Measurements from ENCODE around the gene SIRT4. TPM values are rescaled to one million over a fixed set of nuclear protein-coding genes. Genes with fewer than 3 reads are reported as not detected.
A peak's percentile ranks its signal among the peaks of the same experiment; 100 is the strongest.

Gene SIRT4
- total and polyA plus RNA-seq, 2 of the 13 experiments (the other 11 are each of a cell fraction or from before 2014, with no cell fraction given): 3.4 to 5.8 TPM

DNA sequence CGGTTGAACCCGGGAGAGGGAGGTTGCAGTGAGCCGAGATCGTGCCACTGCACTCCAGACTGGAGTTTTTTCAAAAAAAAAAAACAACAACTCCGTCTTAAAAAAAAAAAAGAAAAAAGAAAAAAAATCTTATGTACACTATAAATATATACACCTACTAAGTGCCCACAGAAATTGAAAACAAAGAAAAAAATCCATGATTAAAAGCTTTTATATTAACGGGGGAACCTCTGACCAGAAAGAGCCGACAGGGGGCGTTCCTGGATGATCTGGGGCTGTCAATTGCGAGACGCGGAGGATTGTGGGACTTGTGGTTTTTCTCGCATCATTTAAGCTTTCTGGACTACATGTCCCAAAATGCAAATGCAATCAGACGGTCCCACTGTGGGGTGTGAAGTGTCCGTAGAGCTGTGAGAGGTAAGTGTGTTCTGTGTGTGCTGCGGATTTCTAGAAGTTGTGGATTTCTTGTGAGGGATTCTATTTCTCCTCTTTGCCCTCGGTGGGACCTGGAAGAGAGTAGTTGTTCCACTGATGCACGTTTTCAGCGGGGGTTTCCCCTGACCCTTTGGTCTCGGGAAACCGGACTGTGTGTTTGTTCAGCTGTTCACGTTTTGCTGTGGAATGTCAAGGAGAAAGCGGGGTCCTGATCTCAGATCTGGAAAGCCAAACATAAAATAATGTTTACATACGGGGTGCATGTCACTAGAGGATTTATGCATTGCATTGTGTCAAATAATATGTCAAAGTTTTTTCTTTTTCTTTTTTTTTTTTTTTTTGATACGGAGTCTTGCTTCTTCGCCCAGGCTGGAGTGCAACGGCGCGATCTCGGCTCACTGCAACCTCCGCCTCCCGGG lies at the start of gene SIRT4 (continued):
- TF ChIP-seq PAXIP1 (CRISPR knock-in tag; conservative IDR thresholded peaks at IDR 0.05): peak; percentile 71
- 0 out of 2 replicates have a peak, but pooled peaks have one; percentile 10 for TF ChIP-seq RCOR2 (CRISPR knock-in tag; IDR thresholded peaks at IDR 0.05)
- TF ChIP-seq YEATS4 (CRISPR knock-in tag; IDR thresholded peaks at IDR 0.05; ENCODE audit: borderline replicate concordance): peak; percentile 41
- TF ChIP-seq ZMYM2 (CRISPR knock-in tag; IDR thresholded peaks at IDR 0.05): no peak
- no peak for TF ChIP-seq CBX1 (IDR thresholded peaks at IDR 0.05; ENCODE audit: low read depth)
- peak; percentile 82 for TF ChIP-seq CTCF (CRISPR knock-in tag; IDR thresholded peaks at IDR 0.05)
- TF ChIP-seq ELF1 (CRISPR knock-in tag; IDR thresholded peaks at IDR 0.05): peak; percentile 43
- peak; percentile 39; the same call in 1 of the 2 replicates for TF ChIP-seq ZNF775 (CRISPR knock-in tag; IDR thresholded peaks at IDR 0.05; ENCODE audit: borderline replicate concordance)
- peak; percentile 92 for TF ChIP-seq BHLHE40 (IDR thresholded peaks at IDR 0.05; ENCODE audit: low read length)
- TF ChIP-seq, protein P1, sequence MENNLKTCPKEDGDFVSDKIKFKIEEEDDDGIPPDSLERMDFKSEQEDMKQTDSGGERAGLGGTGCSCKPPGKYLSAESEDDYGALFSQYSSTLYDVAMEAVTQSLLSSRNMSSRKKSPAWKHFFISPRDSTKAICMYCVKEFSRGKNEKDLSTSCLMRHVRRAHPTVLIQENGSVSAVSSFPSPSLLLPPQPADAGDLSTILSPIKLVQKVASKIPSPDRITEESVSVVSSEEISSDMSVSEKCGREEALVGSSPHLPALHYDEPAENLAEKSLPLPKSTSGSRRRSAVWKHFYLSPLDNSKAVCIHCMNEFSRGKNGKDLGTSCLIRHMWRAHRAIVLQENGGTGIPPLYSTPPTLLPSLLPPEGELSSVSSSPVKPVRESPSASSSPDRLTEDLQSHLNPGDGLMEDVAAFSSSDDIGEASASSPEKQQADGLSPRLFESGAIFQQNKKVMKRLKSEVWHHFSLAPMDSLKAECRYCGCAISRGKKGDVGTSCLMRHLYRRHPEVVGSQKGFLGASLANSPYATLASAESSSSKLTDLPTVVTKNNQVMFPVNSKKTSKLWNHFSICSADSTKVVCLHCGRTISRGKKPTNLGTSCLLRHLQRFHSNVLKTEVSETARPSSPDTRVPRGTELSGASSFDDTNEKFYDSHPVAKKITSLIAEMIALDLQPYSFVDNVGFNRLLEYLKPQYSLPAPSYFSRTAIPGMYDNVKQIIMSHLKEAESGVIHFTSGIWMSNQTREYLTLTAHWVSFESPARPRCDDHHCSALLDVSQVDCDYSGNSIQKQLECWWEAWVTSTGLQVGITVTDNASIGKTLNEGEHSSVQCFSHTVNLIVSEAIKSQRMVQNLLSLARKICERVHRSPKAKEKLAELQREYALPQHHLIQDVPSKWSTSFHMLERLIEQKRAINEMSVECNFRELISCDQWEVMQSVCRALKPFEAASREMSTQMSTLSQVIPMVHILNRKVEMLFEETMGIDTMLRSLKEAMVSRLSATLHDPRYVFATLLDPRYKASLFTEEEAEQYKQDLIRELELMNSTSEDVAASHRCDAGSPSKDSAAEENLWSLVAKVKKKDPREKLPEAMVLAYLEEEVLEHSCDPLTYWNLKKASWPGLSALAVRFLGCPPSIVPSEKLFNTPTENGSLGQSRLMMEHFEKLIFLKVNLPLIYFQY (CRISPR knock-in tag; IDR thresholded peaks at IDR 0.05; ENCODE audit: borderline replicate concordance): no peak
- TF ChIP-seq ZNF382 (CRISPR knock-in tag; IDR thresholded peaks at IDR 0.05; ENCODE audit: borderline replicate concordance): no peak
- no peak for TF ChIP-seq ZNF225 (CRISPR knock-in tag; IDR thresholded peaks at IDR 0.05)
- no peak; the same call in 1 of the 2 replicates for TF ChIP-seq MAZ (IDR thresholded peaks at IDR 0.05; ENCODE audit: borderline replicate concordance, low read depth, low read length)
- TF ChIP-seq MAZ (CRISPR knock-in tag; IDR thresholded peaks at IDR 0.05; ENCODE audit: low read depth): no peak
- TF ChIP-seq CCAR2 (optimal IDR thresholded peaks at IDR 0.05; ENCODE audit: low read depth, low read length): no peak
- no peak for TF ChIP-seq HNRNPLL (IDR thresholded peaks at IDR 0.05; ENCODE audit: low read depth, low read length, poor library complexity, severe bottlenecking)
- no peak for TF ChIP-seq REL (CRISPR knock-in tag; conservative IDR thresholded peaks at IDR 0.05)
- peak; percentile 86 for TF ChIP-seq ZKSCAN1 (IDR thresholded peaks at IDR 0.05; ENCODE audit: low read length)

All from HepG2 (cell line).